ENCODE measurements around the gene SMIM24.
"Not testable (repeated sequence)": the region's sequence is repeated elsewhere in the genome, so short reads cannot be mapped to it uniquely, and the experiment has no call there.

SMIM24 gene

DNA sequence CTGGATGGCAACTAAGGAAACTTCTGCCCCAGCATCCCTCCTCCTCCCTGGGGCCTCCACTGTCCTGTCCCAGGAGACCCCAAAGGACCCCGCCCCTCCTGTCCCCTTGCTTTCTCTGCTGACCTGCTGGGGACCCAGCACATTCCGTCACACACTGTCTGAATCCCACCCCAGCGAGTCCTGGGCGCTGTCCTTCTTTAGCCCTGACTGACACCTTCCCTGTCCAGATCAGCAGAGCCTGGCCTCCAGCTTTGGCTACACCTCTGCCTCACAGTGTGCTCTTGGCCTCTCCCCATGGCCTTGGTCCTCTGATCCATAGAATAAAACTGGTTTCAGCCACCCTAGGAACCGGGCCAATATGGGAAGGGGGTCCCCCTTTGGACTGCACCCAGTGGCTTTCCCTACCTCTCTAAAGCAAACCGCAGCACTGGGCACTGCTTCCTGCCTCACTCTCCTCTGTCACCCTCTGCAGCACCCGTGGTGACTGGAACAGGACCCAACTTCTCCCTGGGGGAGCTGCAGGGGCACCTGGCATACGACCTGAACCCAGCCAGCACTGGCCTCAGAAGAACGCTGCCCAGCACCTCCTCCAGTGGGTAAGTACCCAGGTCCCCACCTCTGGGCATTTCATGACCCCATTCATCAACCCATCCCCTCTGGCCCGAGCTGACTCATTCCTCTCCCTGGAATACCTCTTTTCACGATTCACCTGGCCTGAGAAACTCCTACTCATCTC lies 46.4 kb downstream of the SMIM24 start:
- no peak for DNase-seq (ENCODE audit: low spot score)

- DNase-seq (ENCODE audit: low spot score), result no peak
These were observed 47.0 kb downstream of the SMIM24 start for GRCh38 chr19:3433313-3433712.

- no peak for DNase-seq (ENCODE audit: low spot score)
These were observed 48.4 kb downstream of the SMIM24 start for GRCh38 chr19:3431760-3432397.

GRCh38 chr19:3430366-3430680 lies 50.0 kb downstream of the SMIM24 start:
- DNase-seq (ENCODE audit: low spot score), result not testable (repeated sequence)

- no peak for DNase-seq (ENCODE audit: low spot score)
These were observed 53.9 kb downstream of the SMIM24 start for GRCh38 chr19:3426433-3426832.

Data from AG08396 (cell line).